GM19468 (cell line): ENCODE data around the gene UBN2.
"Not testable (repeated sequence)": the region's sequence is repeated elsewhere in the genome, so short reads cannot be mapped to it uniquely, and the experiment has no call there.

ENCODE experiments used
- ATAC-seq: cut with Tn5 transposase; IDR thresholded peaks from one replicate; pipeline ENCODE4 v1.9.1; 2021; ENCODE audit warnings: mild to moderate bottlenecking, moderate library complexity, moderate number of reproducible peaks; ENCODE audit not compliant: unreplicated experiment; ENCODE audit errors: extremely low read depth

Gene UBN2

GRCh38 chr7:139293534-139293933 is 62.5 kb downstream of the UBN2 start:
- no peak for ATAC-seq

- no peak for ATAC-seq
These were observed 63.2 kb downstream of the UBN2 start for GRCh38 chr7:139294241-139294640.

- ATAC-seq: no peak
These were observed 64.0 kb downstream of the UBN2 start for GRCh38 chr7:139294951-139295575.

DNA sequence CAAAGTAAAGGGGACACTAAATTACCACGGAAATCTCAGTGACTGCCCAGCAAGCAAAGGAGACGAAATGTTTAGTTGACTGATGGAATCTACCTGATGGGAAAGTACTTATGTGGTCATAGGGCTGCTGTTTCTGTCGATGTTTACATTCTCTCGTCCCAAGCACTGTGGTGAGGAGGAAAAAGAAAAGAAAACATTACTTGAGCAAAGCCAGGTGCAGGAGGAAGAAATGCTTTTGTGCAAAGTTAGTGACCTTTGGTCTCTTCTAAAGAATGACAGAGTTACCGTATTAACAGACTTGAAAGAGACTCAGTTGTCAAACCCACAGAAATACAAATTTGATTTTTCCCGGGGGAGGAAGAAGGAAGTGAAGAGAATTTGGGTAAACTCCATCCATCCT is 66.8 kb downstream of the UBN2 start:
- no peak for ATAC-seq

- ATAC-seq: no peak
These were observed 68.3 kb downstream of the UBN2 start for GRCh38 chr7:139299296-139299695.

DNA sequence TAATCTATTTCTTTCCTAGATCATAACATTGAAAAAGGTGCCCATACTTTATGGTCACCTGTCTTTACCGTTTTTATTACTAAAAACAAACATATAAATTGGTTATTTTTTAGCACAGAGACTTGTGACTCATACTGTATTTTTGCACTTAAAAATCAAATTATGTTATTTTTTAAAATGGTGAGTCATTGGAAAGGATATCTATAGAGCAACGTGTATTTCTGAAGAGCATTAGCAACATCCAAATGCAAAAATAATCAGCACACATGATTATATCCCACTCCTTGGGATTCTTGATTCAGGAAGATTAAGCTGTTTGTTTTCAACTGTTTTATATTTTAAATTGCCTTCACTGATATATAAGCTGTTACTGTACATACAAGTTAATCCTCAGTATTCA is 69.4 kb downstream of the UBN2 start:
- no peak for ATAC-seq

DNA sequence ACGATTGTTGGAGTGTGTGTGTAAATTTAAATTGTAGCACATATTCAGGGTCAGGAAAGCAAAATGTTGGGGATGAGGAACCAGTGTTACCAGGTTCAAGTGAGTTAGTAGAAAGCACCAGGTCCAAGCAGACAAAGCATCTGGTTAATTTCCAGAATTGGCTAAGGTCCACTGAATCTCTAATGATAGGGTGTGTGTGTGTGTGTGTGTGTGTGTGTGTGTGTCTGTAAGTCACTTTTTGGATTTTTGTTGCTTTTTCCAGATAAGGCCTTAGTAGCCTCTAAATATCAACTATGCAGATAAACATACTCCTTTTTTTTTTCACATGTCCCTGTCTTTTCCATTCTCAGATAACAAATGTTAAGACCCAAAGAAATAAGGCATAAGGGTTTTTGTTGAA is 73.5 kb downstream of the UBN2 start:
- ATAC-seq: no peak

- ATAC-seq: no peak
These were observed 87.0 kb downstream of the UBN2 start for GRCh38 chr7:139317939-139318505.

- ATAC-seq: no peak
These were observed 90.2 kb downstream of the UBN2 start for GRCh38 chr7:139321071-139321745.

- ATAC-seq: not testable (repeated sequence)
These were observed 93.7 kb downstream of the UBN2 start for GRCh38 chr7:139324709-139325108.

DNA sequence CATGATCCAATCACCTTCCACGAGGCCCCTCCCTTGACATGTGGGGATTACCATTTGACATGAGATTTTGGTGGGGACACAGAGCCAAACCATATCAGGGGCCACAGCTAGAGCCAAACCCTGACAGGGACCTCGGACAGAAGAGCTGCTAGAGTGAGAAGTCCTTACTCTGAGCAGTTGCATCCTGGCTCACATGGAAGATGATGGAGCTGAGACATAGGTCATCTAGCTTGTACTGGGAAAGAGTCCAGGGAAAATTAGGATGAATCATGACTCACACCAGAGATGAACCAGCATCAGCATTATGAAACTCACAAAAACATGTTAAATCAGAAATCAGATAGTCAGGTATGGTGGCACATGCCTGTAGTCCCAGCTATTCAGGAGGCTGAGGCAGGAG is 97.3 kb downstream of the UBN2 start:
- ATAC-seq: no peak

- ATAC-seq: no peak
These were observed 98.1 kb downstream of the UBN2 start for GRCh38 chr7:139329119-139329518.

DNA sequence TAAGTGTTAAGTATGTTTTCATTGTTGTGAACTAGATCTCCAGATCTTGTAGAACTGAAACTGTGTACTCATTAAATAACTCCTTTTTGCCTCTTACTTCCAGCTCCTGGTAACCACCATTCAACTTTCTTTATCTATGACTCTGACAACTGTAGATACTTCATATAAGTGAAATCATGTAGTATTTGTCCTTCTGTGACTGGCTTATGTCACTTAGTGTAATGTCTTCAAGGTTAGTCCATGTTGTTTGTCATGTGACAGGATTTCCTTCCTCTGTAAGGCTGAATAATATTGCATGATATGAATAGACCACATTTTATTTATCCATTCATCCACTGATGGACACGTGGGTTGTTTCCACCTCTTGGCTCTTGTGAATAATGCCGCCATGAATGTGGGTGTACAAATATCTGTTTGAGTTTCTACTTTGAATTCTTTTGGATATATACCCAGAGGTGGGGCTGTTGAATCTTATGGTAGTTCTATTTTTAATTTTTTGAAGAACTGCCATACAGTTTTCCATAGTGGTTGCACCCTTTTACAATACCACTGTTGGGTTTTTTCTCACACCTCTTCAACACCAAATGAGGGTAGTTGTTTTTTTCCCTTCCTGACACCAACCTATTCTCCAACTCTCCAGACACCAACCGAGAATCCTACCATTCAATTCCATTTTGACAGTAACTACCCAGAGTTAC is 99.4 kb downstream of the UBN2 start:
- ATAC-seq: no peak

DNA sequence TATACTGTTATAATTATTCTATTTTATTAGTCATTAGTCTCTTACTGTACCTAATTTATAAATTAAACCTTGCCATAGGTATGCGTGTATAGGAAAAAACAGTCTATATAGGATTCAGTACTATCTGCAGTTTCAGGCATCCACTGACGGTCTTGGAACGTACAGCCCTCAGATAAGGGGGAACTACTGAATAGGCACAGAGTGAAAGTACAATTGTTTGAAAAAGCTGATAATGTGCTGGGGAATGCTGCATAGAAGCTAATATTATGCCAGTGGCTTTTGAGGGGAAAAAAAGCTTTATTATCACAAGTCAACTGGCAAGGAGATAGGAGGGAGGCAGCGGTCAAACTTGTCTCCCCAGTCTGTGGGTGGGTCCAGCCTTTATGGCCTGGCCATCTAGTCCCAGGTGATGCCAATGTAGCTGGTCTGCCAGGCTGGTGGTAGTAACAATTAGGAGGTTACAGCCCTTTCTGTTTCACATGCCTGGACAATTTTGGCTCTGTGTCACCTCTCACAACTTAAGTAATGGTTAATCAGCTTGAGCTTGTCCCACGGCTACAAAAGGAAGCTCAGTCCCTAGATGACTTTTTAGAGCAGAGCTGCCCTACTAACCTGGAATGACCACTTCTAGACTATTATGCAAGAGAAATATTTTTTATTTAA is 101.8 kb downstream of the UBN2 start:
- ATAC-seq: no peak

DNA sequence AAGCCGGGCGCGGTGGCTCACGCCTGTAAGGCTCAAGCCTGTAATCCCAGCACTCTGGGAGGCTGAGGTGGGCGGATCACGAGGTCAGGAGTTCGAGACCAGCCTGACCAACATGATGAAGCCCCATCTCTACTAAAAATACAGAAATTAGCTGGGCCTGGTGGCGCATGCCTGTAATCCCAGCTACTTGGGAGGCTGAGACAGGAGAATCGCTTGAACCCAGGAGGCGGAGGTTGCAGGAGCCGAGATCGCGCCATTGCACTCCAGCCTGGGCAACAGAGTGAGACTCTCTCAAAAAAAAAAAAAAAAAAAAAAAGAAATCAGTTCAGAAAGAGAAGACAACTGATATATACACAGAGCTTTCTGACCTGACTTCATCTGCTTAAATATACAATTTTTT is 102.4 kb downstream of the UBN2 start:
- not testable (repeated sequence) for ATAC-seq

- no peak for ATAC-seq
These were observed 103.5 kb downstream of the UBN2 start for GRCh38 chr7:139334399-139335150.

GRCh38 chr7:139339025-139339424 is 108.0 kb downstream of the UBN2 start:
- ATAC-seq: no peak

- ATAC-seq: no peak
These were observed 108.6 kb downstream of the UBN2 start for GRCh38 chr7:139339698-139340036.

DNA sequence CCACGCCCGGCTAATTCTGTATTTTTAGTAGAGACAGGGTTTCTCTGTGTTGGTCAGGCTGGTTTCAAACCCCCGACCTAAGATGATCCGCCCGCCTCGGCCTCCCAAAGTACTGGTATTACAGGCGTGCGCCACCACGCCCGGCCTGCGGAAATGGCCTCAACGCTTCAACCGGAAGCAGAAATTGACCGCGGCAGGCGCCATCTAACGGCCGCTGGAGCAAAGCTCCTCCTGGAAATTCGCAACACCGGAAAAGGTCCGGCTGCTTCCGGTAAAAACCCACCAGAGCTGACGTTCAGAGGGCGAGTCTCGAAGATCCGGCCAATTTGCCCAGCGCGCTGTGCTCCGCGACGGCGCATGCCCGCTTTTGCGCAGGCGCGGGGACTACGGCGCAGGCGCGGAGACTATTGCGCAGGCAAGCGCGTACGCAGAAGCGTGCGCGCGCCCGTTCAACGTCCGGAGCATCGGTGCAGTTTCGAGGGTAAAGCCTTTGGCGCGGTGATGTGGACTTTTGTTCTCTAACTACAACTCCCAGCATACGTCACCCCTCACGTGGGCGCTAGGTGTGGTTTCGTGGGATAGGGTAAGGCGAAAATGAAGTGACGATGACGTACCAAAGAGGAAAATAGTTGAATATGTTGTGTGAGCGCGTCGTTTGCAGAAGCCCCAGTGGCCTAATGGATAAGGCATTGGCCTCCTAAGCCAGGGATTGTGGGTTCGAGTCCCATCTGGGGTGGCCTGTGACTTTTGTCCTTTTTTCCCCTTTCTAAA is 109.2 kb downstream of the UBN2 start:
- ATAC-seq: peak; percentile 80

GRCh38 chr7:139340808-139341057 is 109.7 kb downstream of the UBN2 start:
- ATAC-seq: no peak
